Measurements from ENCODE around the gene SNX22.

- TF ChIP-seq EZH2phosphoT487 (IDR thresholded peaks at IDR 0.05; ENCODE audit: low read depth), result no peak
- TF ChIP-seq CTCF (IDR thresholded peaks at IDR 0.05; ENCODE audit: low read depth, low read length), result no peak
Observed at GRCh38 chr15:64166102-64166890, 14.8 kb downstream of the SNX22 start.
